Calu3 (cell line): ENCODE data around the gene GORAB. TPM values are rescaled to one million over a fixed set of nuclear protein-coding genes. Genes with fewer than 3 reads are reported as not detected.

Experiments
- Bru-seq: library from RNA; stranded (reverse); fragments of 400-500 nt; gene quantifications from one replicate; lab custom pipeline; 2021; lab: Mats Ljungman, UMichigan
- BruChase-seq, 2 experiments: library from RNA; stranded (reverse); fragments of 400-500 nt; gene quantifications; one replicate each; lab custom pipeline; 2021; lab: Mats Ljungman, UMichigan
- BruUV-seq: library from RNA; stranded (reverse); fragments of 400-500 nt; replicated peaks from 2 replicates; lab custom pipeline; 2021; lab: Mats Ljungman, UMichigan
- CTCF ChIA-PET: fragments of 300-600 bp; sonication (Branson Sonifier 250); formaldehyde crosslinking; loops from one replicate; lab custom pipeline; 2022; ENCODE audit warnings: antibody characterized with exemption; lab: Charles Lee
- DNase-seq: peaks from one replicate; pipeline ENCODE4 v3.0.0; 2022
- H3K27ac Mint-ChIP-seq: one replicate; pipeline ENCODE4 v1.8.0; 2022; ENCODE audit warnings: mixed read lengths; ENCODE audit not compliant: unreplicated experiment
- H3K27me3 Mint-ChIP-seq: one replicate; pipeline ENCODE4 v1.8.0; 2022; ENCODE audit warnings: mixed read lengths; ENCODE audit not compliant: unreplicated experiment
- H3K36me3 Mint-ChIP-seq: one replicate; pipeline ENCODE4 v1.8.0; 2022; ENCODE audit warnings: mild to moderate bottlenecking, moderate library complexity, mixed read lengths; ENCODE audit not compliant: insufficient read depth, unreplicated experiment
- H3K4me1 Mint-ChIP-seq: one replicate; pipeline ENCODE4 v1.8.0; 2022; ENCODE audit warnings: mild to moderate bottlenecking, low read depth, mixed read lengths; ENCODE audit not compliant: unreplicated experiment
- H3K4me3 Mint-ChIP-seq: one replicate; pipeline ENCODE4 v1.8.0; 2022; ENCODE audit warnings: mild to moderate bottlenecking, low read depth, moderate library complexity, mixed read lengths; ENCODE audit not compliant: unreplicated experiment
- H3K9me3 Mint-ChIP-seq: one replicate; pipeline ENCODE4 v1.8.0; 2022; ENCODE audit warnings: low read depth, mixed read lengths; ENCODE audit not compliant: unreplicated experiment
- CTCF ChIP-seq: fragments of 200-600 bp; IDR thresholded peaks from one replicate; pipeline ENCODE4 v1.8.0; 2022; ENCODE audit warnings: antibody characterized with exemption; ENCODE audit not compliant: unreplicated experiment
- intact Hi-C: fragments of 100-400 bp; cut with micrococcal nuclease; formaldehyde crosslinking; loops from one replicate; pipeline ENCODE4 v1.10.0; 2022; ENCODE audit not compliant: unreplicated experiment
- long read RNA-seq: library from polyadenylated mRNA; stranded (forward); transcript quantifications from one replicate; pipeline ENCODE4 v2.0.0, GENCODE V29; 2022
- total RNA-seq: library from RNA; stranded (reverse); gene quantifications from 2 replicates; pipeline ENCODE4 v1.2.3, GENCODE V29; 2022

Gene GORAB, protein sequence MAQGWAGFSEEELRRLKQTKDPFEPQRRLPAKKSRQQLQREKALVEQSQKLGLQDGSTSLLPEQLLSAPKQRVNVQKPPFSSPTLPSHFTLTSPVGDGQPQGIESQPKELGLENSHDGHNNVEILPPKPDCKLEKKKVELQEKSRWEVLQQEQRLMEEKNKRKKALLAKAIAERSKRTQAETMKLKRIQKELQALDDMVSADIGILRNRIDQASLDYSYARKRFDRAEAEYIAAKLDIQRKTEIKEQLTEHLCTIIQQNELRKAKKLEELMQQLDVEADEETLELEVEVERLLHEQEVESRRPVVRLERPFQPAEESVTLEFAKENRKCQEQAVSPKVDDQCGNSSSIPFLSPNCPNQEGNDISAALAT
- total RNA-seq (20.5 and 20.9 TPM in 2 replicates), Bru-seq, nascent RNA (percentile 91 among the genes with signal in this experiment), BruChase-seq, experiment 1, labeled RNA remaining after a 6-hour chase (percentile 72 among the genes with signal in this experiment), BruChase-seq, experiment 2, labeled RNA remaining after a 2-hour chase (percentile 81 among the genes with signal in this experiment)
- long read RNA-seq, transcript GORAB-202 (5 exons, 2,189 nt): major isoform, 15 of 24 reads
- long read RNA-seq, partial matches to known transcripts: 1 of 24 reads
- long read RNA-seq, other reads (novel, unspliced or antisense): 7 of 24 reads

DNA sequence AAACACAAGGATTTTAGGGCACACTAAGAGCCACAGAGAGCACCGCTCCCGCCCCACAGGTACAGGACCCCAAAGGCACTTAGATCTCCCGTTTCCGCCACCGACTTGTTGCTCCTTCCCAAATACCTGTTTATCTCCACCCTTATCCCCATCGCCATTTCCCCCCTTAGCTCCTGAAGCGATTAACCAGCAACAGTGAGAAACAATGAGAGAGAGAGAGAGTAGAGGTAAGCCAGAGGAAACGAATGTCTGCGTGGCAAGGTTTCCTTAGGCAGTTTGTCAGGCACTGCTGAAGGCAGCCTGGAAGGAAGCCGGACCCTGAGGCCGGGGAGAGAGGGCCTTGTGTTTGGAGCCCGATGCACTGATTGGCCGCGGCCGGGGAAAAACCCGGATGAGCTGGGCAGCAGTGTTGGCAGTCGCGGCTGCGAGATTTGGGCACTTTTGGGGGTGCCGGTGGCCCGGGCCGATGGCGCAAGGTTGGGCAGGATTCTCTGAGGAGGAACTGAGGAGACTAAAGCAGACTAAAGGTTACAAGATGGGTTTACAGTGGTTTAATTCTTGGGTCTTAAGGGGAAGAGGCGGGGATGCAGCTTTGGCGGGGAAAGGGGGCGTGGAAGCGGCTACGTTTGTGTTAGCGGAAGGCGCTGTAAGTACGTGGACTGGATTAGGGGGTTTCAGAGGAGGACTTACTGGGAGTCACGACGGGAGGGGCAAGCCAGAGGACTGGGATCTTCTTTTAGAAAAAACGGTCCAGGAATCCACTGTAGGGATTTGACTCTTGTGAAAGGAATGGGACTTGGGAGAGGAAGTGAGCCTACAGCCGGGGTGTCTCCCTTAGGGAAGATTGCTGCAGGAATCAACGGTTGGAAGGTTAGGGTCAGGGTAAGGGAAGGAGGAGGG lies at the start of gene GORAB:
GORAB (plus strand) TSS at position 409 of the 900 bp plus-strand sequence; CDS start at position 467, 58 bp downstream.
- intact Hi-C loops: loop anchor here (2.0 to 10.0 kb wide), 4 partner anchors 37 to 607 kb away; partner anchors contain the start of gene KIFAP3

DNA sequence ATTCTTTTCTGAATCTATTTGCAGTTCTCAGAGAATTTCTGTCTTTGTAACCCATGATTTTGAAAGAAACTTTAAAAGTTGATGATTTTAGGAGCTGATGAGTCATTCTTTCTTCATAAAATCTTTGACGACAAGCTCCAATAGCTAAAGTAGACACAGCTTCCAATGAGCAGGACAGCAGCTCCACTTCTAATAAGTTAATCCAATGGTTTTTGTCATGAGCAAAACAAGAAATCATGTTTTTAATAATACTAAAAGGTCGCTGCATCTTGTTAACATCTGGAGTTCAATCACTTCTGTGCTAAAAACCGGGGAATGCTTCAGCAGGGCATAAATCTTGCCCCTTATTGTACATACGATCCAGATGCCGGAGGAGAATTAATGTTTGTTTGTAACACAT lies 48.9 kb upstream of the GORAB start:
- Mint-ChIP-seq H3K9me3 (no peaks in the 10 kb centered on the region), H3K36me3 (no peaks in the 10 kb centered on the region), H3K27ac (no peak overlapping the region), H3K27me3 (no peaks in the 10 kb centered on the region), H3K4me1 (no peaks in the 10 kb centered on the region), H3K4me3 (no peak overlapping the region)
- BruUV-seq: no TSS peak
- intact Hi-C loops: no loop called here
- CTCF ChIA-PET: interaction anchor here (0.9 kb wide), 1 partner anchor 42 kb away, joined by 4 read pairs; no protein-coding TSS in a partner anchor
- no peak for TF ChIP-seq CTCF
- no peak for DNase-seq

More for the DNA sequence above, at the start of gene GORAB:
- H3K4me1 Mint-ChIP-seq: peaks cover 20% of the 10 kb centered on the region
- H3K4me3 Mint-ChIP-seq: no peak within 1 kb of the TSS
- BruUV-seq: no TSS peak
- H3K36me3 Mint-ChIP-seq: peaks cover 2% of the 10 kb centered on the region
- H3K27ac Mint-ChIP-seq: no peak within 1 kb of the TSS
- no peaks in the 10 kb centered on the region for H3K27me3 Mint-ChIP-seq
- CTCF ChIA-PET: no interaction called here
- peak; percentile 93 for DNase-seq
- no peak for TF ChIP-seq CTCF
- no peaks in the 10 kb centered on the region for H3K9me3 Mint-ChIP-seq

- CTCF ChIA-PET: no interaction called here
- Mint-ChIP-seq H3K27me3 (no peaks in the 10 kb centered on the region), H3K4me3 (no peak overlapping the region), H3K36me3 (no peaks in the 10 kb centered on the region), H3K27ac (no peak overlapping the region), H3K9me3 (no peaks in the 10 kb centered on the region), H3K4me1 (no peaks in the 10 kb centered on the region)
- intact Hi-C loops: no loop called here
- BruUV-seq: no TSS peak
- no peak for DNase-seq
- no peak for TF ChIP-seq CTCF
Observed at GRCh38 chr1:170487503-170487902, 44.5 kb upstream of the GORAB start.

DNA sequence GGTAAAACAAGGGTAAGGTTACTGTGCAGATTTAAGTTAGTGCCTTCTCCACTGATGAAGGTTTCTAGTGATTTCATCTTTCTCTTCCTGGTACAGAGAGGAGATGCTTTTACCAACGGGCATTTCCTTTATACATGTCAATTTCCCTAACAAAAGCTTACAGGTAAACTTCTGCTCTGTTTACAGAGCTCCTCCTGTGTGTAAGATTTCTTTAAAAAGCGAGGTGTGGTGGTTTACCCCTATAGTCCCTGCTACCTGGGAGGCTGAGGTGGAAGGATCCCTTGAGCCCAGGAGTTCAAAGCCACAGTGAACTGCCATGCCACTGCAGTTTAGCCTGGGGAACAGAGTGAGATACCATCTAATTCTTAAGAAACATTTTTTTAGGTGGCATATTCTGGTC lies 40.7 kb upstream of the GORAB start:
- DNase-seq: no peak
- CTCF ChIA-PET: no interaction called here
- no TSS peak for BruUV-seq
- Mint-ChIP-seq H3K4me3 (no peak overlapping the region), H3K4me1 (peaks cover 22% of the 10 kb centered on the region), H3K27me3 (no peaks in the 10 kb centered on the region), H3K27ac (no peak overlapping the region), H3K9me3 (no peaks in the 10 kb centered on the region), H3K36me3 (peaks cover 4% of the 10 kb centered on the region)
- intact Hi-C loops: no loop called here
- TF ChIP-seq CTCF: no peak
